GF-D8 (cell line): ENCODE results near the gene MERTK.
"Not testable (repeated sequence)": the region's sequence is repeated elsewhere in the genome, so short reads cannot be mapped to it uniquely, and the experiment has no call there.

Source experiments
- DNase-seq: peaks from one replicate; lab custom pipeline; 2025; lab: John Stamatoyannopoulos, UW

The MERTK gene

DNA sequence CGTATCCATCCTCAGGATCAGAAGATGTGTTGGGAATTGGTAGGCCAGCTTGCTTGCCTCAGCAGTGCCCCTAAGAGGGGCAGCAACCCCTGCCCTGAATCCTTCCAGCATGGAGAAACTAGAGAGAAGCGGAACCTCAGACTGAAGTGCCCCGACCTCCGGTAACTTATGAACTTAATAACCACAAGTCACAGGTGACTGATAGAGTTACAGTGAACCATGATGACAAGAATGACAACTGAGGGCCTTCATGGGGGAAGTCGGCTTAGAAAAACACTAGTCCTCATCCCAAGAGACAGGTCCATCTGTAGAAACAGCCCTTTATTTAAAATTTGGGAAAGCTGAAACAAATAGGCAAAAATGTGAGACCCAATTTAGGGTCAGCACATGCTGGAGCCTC is 114.1 kb downstream of the MERTK start:
- DNase-seq, result no peak

DNA sequence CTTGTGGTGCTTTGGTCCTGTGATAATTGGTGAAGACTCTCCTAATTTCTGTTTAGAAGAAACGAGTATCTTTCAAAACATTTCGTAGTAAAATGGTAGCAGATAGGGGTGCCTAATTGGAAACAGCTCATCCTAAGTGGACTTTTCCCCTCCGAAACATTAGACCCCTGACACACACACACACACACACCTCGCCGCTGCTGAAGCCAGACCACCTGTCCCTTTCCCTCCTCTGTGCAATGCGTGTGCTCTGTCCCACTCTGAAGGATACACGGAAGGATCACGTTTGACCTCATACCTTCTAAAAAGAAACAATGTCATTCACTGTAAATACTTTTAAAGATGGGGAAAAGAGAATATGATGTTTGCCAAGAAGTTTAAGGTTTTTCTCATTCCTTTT is 120.4 kb downstream of the MERTK start:
- no peak for DNase-seq

- no peak for DNase-seq
Measured at GRCh38 chr2:112019569-112019982, 121.2 kb downstream of the MERTK start.

DNA sequence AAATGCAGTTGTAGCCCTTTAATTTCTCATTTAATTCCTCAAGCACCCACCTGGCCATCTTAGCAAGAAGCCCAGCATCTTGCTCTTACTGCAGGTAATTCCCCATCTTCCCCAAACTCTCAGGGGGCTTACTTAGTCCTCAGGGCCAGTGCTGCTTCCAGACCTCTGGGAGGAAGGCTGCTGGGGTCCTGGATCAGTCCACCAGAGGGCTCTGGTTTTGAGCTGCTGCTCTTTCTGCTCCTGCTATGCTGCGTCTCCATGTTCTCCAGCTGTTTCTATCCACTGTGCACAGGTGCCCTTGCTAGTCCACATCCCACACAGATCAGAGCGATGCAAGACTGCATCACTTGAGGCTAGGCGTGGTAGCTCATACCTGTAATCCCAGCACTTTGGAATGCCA is 122.2 kb downstream of the MERTK start:
- DNase-seq, result no peak

DNA sequence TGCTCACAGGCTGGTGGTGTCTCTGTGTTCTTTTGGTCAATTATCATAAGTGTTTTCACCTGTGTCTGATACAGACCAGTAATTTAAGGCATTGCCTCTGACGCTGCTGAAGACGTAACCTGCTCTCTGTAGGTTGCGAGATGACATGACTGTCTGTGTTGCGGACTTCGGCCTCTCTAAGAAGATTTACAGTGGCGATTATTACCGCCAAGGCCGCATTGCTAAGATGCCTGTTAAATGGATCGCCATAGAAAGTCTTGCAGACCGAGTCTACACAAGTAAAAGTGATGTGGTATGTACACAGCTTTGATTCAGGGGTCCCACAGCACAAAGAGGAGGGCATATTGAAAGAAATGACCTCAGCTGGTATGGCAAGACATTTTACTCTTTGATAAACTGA is 122.9 kb downstream of the MERTK start:
- no peak for DNase-seq

GRCh38 chr2:112021781-112022231 is 123.4 kb downstream of the MERTK start:
- DNase-seq, result no peak

DNA sequence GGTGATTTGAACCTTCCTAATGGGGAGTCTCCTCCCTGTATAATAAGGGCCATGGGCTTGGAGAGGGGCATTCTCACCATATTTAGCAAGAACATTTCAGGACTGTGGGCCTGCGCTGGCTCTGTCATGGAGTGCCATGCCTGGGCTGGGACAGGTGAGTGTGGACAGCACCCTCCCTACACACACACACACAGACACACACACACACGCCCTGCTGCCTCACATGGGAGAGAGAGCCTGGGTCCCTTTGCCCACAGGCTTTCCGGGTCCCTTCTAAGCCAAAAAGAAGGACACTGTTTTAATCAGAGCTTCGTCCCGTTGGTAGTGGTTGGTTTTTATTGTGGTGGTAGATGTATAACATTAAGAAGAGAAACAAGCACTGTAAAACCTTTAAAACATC is 125.3 kb downstream of the MERTK start:
- DNase-seq, result no peak

- DNase-seq, result no peak
Measured at GRCh38 chr2:112024231-112024630, 125.8 kb downstream of the MERTK start.

GRCh38 chr2:112024896-112025491 is 126.6 kb downstream of the MERTK start:
- no peak for DNase-seq

- no peak for DNase-seq
Measured at GRCh38 chr2:112026509-112026908, 128.1 kb downstream of the MERTK start.

- no peak for DNase-seq
Measured at GRCh38 chr2:112027767-112028166, 129.4 kb downstream of the MERTK start.

DNA sequence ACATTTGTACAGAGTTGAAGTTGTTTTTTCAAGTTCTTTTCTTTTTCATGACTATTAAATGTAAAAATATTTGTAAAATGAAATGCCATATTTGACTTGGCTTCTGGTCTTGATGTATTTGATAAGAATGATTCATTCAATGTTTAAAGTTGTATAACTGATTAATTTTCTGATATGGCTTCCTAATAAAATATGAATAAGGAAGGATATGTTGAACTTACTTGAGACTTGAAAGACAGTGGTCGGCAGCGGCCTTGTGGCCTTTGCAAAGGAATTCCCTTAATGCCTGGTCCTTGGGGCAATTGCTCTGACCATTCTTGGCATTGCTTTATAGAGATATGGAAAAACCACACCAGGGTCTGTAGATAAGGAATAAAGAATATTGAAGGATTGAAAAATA is 130.8 kb downstream of the MERTK start:
- no peak for DNase-seq

DNA sequence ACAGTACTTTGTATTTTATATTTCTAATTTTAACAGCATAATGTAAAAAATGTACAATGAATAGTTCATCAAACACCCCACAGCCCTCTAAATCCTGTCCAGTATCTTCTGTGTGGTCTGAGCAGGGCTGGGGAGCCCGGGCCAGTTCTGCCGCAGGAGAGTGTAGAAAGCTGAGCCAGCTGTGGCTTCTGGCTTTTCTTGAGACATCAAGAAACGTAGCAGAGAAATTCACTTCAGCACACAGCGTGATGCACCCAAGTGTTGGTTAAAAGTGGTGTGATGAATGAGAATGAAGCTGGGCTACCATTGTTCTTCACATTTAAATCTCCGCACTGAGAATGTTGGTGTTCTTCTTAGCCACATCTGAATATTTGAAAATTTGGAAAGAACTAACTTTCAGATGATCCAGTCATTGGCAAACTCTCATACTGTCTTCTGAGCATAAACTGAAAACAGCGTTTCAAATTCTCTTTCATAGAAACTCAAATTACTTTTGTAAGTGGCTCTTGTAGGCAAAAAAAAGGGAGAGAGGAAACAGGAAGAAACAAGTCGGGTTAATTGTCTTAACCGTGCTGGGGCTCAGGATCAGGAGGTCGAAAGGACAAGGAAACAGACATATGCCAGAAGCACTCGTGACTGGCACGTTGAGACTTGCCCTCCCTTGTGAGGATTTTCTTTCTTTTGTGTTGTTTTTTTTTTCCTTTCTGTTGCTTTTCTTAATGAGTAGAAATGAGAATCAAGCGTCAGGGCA is 133.2 kb downstream of the MERTK start:
- peak; percentile 26 for DNase-seq

GRCh38 chr2:112032224-112032586 is 133.8 kb downstream of the MERTK start:
- DNase-seq, result no peak

DNA sequence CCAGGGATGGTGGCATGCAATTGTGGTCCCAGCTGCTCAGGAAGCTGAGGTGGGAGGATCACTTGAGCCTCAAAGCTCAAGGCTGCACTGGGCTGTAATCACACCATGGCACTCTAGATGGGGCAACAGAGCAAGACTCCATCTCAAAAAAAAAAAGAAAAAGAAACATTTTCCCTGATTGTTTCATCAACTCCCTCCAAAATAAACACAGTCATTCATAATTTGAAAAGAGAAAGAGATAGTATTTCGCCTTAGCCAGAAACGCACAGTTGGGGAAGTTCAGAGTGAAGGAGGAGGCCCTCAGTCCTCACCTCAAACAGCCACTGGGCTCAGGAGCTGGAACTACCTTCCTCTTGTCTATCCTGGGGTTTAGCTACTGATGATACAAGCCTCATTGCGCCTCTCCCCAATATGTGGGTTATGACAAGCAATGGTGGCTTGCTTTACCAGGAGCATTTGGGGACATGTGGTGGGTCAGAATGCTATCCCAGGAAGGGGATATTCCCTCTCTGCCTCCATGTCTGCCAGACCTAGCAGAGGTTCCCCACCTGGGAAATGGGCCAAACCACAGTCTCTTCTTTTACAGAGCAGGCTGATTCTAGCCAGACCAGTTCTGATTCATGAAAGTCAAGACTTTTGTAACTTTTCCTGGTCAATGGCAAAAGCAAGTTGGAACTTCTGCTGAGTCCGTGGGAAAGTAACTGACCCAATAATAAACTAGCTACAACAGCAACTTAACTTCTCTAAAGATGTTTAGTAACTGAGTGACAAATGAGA is 134.5 kb downstream of the MERTK start:
- no peak for DNase-seq

GRCh38 chr2:112033600-112033999 is 135.2 kb downstream of the MERTK start:
- DNase-seq, result no peak

DNA sequence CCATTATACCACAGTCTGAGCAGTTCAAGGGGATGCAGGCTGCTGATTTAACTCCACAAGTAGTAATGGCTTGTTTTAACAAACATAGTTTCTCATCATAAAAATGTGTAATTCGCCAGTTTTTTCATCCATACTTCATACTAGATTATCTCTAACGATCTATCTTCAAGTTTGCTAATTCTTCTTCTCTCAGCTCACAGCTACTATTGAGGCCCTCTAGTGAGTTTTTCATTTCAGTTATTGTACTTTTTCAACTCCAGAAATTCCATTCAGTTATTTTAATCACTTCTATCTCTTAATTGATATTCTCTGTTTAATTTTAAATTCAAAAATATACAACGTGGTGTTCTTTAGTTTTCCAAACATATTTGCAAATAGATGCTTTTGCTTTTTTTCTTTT is 136.5 kb downstream of the MERTK start:
- DNase-seq, result no peak

- DNase-seq, result no peak
Measured at GRCh38 chr2:112035786-112036185, 137.4 kb downstream of the MERTK start.

GRCh38 chr2:112039556-112039955 is 141.1 kb downstream of the MERTK start:
- not testable (repeated sequence) for DNase-seq

DNA sequence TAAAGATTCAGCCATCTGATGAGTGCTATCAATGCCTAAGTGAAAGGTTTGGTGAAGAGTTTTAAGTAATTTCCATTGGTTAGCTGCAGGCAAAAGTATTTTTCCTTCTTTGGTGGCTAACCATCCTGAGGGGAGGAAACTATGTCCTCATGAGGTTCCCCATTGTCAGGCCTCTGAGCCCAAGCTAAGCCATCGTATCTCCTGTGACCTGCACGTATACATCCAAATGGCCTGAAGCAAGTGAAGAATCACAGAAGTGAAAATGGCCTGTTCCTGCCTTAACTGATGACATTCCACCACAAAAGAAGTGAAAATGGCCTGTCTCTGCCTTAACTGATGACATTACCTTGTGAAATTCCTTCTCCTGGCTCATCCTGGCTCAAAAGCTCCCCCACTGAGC is 141.7 kb downstream of the MERTK start:
- DNase-seq, result not testable (repeated sequence)

DNA sequence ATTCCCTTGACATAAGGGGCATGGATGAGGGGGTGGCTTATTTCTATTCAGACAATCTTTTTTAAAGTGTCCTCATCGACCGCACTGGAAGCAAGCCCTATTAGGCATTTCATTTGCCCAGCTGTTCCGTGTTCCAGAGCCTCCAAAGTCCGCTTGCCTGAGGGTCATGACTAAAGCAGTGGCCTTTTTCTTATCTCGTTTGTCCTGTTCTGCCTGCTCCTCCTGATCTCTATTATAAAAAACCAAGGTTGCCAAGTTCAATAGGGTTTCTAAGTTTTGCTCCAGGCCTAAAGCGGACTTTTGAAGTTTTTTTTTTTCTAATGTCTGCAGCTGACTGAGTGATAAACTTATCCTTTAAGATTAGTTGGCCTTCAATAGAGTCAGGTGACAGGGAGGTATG is 143.1 kb downstream of the MERTK start:
- DNase-seq, result not testable (repeated sequence)

GRCh38 chr2:112045446-112046014 is 147.1 kb downstream of the MERTK start:
- no peak for DNase-seq

- no peak for DNase-seq
Measured at GRCh38 chr2:112046231-112046630, 147.8 kb downstream of the MERTK start.
